HG03196 (cell line): Measurements from ENCODE around the gene ROGDI.
"Not testable (repeated sequence)": the region's sequence is repeated elsewhere in the genome, so short reads cannot be mapped to it uniquely, and the experiment has no call there.

Source experiments
- ATAC-seq: cut with Tn5 transposase; IDR thresholded peaks from one replicate; pipeline ENCODE4 v1.9.1; 2021; ENCODE audit not compliant: unreplicated experiment

ROGDI gene

DNA sequence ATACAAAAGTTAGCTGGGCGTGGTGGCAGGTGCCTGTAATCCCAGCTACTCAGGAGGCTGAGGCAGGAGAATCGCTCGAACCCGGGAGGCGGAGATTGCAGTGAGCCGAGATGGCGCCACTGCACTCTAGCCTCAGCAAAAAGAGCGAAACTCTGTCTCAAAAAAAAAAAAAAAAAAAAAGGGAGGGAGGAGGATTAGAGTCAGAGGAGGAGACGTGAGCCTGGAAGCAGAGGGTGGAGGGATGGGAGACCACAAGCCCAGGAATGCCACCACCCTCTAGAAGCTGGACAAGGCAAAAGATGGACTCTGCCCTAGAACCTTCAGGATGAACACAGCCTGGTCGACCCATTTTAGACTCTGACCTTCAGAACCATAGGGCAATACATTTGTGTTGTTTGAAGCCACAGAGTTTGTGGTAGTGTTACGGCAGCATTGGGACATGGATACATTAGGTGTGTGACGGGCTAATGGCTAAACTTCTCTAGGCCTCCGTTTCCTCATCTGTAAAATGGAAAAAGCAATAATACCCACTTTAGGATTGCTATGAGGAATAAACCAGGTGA lies 9.4 kb downstream of the ROGDI start:
- ATAC-seq, result no peak

DNA sequence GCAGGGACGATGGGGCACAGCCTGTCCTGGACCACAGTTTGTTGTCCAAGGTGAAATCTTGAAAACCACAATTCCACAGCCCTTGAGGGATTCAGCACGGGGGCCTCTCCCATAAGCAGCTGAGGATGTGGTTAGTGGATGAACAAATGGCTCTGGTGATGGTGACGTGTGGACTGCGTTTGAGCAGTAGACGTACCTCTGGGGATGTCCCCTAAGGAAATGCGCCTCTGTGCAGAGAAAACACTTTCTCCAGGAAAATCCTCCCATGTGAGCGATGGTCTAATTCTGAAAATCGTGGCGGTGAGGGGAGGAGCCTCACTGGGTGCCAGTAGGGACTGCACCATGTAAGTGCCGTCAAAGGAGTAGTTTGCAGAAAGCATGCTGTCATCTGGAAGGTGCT lies 11.6 kb downstream of the ROGDI start:
- no peak for ATAC-seq

DNA sequence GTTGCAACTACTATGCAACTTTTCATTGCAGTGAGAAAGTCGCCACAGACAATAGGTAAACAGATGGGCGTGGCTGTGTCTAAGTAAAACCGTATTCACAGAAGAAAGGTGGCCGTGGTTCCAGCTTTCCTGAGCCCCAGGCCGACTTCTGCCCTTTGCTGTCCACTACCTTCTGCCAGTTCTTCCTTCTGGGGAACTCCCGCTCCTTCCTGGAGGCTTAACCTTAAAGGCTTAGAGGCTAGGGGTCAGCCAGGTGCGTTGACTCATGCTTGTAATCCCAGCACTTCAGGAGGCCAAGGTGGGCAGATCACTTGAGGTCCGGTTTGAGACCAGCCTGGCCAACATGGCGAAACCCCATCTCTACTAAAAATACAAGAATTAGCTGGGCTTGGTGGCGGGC lies 12.2 kb downstream of the ROGDI start:
- ATAC-seq, result no peak

DNA sequence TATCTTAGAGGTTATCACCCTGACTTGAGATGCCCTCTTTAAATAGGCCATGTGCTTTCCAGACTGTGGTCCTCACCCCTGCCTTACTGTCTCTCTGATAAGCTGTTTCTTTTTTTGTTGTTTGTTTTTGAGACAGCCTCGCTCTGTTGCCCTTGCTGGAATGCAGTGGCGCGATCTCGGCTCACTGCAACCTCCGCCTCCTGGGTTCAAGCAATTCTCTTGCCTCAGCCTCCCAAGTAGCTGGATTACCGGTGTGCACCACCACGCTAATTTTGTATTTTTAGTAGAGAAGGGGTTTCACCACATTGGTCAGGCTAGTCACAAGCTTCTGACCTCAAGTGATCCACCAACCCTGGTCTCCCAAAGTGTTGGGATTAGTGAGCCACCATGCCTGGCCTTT lies 13.5 kb downstream of the ROGDI start:
- no peak for ATAC-seq

DNA sequence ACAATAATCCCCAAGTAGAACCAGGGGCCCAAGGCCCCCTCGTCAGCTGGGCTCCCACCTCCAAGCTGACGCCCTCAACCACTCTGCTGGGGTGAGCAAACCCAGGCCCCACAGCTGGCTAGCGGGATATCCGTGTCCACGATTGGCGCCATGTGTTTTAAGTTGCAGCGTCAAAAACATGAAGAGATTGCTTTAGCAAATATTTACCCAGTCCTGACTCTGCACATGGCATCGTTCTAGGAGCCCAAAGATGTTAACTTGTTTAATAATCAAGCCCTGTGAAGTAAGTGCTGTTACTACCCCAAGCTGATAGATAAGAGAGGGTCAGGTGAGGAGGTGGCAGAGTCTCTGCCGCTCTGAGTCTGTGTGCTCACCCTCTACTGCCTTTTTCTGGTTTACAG lies 13.9 kb downstream of the ROGDI start:
- no peak for ATAC-seq

DNA sequence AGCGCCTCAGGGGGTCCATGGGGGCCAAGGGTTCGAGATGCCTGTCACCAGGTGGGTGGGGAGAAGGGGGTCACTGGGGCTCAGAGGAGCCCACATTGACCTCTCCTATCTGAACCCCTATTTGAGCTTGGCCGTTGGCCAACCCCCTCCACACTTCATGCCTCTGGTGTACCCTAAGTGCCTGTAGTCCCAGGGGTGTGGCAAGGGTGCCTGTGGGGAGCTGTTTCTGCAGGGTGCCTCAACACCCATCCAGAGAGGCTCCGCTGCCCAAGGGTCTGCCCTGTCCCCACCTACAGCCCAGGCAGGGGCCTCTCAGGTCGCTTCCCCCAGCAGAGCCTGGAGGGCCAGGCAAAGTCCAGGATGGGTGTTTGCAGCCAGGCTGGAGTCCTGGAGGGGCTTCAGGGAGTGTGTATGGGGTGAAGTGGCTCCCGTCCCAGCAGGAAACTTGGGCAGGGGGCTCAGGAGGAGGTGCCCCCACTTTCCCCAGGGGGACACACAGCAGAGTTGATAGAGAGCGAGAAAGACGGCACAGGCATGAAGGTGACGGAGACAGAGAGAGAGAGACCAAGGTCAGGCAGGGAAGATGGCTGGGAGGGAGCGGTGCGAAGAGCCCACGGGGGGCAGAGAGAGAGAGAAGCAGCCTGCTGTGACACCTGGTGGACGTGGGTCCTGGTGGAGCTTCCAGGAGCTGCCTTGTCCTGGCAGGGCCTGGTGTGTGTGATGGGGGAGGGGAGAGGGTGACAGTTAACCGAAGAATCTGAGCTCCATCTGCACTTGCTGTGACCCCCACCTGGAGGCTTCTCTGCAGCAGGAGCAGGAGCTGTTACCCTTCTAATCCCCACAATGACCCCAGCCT lies 14.6 kb downstream of the ROGDI start, which contains the start of gene SEPTIN12:
SEPTIN12 (minus strand) TSS at position 719 of the 856 bp plus-strand sequence; CDS start at position 19, 700 bp downstream.
- no peak for ATAC-seq

DNA sequence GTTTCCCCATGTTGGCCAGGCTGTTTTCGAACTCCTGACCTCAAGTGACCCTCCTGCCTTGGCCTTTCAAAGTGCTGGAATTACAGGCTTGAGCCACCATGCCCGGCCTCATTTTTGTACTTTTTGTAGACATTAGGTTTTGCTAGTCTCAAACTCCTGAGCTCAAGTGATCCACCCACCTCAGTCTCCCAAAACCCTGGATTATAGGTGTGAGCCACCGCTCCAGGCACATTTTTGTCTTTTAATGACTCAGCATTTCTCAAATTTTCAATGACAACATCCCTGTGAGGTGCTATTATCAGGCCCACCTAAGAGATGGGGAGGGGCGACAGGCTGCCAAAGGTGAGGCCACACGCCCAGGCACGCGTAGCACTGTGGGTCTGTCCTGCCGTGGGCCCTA lies 15.4 kb downstream of the ROGDI start:
- no peak for ATAC-seq

DNA sequence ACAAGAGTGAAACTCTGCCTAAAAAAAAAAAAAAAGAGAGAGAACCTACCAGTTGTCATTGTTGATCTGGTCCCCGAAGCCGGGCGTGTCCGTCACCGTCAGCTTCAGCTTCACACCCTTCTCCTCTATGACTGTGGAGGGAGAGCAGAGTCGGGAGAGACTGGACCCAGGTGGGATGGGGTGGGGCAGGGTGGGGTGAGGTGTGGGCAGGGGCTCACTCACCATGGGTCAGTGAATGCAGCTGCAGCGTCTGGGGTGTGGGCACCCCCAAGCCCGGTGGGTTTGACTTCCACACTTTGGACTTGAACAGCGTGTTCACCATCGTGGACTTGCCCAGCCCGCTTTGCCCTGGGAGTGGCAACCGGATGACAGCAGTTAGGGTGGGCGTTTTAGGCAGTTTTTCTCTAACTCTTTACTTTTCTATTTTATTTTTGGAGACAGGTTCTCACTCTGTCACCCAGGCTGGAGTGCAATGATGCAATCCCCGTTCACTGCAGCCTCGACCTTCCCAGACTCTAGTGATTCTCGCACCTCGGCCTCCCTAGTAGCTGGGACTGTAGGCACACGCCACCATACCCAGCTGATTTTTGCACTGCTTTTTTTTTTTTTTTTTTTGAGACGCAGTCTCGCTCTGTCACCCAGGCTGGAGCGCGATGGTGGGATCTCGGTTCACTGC lies 16.5 kb downstream of the ROGDI start:
- no peak for ATAC-seq

DNA sequence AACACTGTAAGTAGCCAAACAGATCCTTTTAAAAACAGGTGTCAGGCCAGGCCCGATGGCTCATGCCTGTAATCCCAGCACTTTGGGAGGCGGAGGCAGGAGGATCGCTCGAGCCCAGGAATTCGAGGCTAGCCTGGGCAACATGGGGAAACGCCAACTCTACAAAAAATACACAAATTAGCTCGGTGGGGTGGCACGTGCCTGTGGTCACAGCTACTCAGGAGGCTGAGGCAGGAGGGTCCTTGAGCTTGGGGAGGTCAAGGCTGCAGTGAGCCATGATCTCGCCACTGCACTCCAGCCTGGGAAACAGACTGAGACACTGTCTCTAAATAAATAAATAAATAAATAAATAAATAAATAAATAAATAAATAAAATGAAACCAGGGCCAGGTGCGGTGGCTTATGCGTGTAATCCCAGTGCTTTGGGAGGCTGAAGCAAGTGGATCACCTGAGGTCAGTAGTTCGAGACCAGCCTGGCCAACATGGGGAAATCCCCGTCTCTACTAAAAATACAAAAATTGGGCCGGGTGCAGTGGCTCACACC lies 17.9 kb downstream of the ROGDI start:
- ATAC-seq, result not testable (repeated sequence)

DNA sequence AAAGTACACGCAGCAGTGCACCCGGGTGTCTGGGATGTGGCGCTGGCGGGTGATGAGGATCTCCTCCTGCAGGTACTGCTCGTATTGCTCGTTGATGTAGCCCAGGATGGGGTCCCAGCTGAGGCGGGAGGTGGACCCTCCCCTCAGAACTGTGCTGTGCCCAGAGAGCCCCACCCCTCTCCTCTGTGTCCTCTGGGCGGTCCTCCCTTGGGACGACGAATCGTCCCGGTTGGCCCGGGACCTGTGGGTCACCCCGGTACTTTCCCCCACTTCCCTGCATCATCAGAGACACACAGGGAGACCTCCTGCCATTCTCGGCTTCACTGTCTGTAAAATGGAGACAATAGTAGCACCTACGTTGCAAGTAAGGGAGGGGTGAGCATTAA lies 18.5 kb downstream of the ROGDI start:
- ATAC-seq, result no peak

DNA sequence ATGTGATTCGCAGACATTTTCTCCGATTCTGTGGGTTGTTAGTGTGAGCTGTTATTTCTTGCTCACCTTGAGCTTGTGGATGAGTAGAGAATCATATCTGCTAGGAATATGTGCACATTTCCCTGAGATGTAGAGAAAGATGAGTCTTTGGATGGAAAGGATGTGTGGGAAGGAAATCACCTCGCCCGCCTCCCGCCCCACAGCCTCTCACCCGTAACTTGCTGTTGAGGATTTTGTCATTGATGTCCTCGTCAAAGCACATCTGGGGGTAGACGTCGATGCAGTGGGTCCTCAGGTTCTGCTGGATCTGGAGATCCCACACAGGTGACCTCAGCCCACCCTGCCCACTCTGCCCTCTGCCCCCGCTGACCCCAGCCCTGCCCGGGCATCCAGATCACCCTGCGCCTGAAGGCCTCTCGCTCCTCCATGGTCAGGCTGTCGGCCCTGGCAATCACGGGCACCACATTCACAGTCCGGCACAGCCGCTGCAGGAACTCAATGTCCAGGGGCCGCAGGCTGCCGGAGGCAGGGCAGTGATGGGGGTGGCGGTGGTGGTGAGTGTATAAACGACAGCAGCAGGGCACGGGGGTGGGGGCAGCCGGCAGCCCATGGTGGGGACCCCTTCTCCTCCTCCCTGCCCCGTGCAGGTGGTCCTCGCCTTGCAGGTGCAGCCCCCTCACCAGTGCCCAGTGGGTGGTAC lies 19.0 kb downstream of the ROGDI start:
- no peak for ATAC-seq

DNA sequence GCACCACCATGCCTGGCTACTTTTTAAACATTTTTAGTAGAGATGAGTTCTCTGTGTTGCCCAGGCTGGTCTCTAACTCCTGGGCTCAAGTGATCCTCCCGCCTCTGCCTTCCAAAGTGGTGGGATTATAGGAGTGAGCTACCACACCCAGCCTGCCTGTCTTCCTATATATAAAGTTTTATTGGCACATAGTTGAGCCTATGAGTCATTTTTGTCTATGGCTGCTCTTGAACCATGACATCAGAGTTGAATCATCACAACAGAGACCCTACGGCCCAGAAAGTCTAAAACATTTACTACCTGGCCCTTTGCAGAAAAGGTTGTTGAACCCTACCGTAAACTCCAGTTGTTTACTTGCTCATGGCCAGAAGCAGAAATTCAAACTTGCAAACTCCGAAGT lies 22.2 kb downstream of the ROGDI start:
- ATAC-seq, result no peak

DNA sequence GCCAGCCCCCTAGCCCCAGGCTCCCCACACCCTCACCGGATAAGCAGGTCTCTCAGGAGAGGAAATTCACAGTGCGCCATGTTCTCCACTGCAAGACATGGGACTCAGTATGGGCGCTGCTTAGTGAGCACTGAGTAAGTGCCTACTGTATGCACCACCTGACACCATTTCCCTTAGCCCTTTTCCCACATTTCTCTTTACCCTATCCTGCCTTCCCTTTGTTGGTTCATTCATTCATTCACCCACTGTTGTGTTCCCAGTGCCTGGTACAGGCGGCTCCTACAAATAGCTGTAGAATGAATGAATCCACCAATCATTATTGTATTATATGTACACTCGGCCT lies 24.4 kb downstream of the ROGDI start:
- no peak for ATAC-seq

DNA sequence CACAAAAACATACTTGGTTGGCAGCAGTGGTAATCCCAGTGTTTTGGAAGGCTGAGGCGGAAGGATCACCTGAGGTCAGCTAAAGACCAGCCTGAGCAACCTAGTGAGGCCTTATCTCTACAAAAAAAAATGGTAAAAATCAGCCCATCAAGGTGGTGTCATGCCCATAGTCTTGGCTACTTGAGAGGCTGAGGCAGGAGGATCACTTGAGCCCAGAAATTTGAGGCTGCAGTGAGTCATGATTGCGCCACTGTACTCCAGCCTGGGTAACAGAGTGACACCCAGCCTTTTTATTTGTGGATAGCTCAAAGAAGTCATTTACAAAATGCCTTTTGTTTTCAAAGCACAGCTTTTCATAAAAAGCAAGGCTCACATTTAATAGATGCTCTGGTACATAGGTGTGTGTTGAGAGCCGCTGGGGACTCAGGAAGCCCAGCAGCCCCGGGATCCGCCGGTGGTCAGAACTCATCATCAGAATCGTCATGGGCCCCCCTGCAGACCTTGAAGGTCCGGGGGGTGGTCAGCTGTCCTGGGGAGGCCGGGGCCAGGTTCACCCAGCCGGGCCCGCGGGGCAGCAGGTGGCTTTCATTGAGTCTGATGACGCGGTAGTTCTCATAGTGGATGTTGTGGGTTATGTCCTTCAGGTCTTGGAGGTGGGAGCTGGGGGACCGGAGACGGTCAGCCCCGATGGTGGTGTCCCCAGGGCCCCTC lies 24.9 kb downstream of the ROGDI start:
- no peak for ATAC-seq

DNA sequence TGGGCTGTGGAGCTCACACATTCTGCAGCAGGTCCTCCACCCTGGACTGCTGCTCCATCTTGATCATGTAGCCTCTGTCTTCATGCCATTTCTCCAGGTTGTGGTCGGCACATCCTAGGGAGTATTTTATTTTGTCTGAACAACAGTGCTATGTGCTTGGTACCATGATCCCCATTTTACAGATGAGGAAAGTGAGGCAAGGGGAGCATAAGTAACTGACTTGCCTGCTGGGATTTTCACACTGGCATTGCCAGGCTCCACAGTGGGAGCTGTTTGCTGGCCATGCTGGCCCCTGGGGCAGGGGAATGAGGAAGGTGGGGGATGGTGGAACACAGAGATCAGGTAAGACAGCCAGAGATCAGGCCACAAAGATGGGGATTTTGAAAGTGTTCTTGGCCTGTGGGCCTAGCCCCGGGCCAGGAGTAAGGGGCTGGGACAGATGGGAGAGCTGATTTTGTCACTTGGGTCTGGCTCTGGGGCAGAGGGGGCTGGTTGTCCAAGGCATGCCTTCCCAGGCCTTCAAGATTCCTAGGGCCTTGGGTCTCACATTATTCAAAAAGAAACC lies 26.2 kb downstream of the ROGDI start:
- no peak for ATAC-seq

DNA sequence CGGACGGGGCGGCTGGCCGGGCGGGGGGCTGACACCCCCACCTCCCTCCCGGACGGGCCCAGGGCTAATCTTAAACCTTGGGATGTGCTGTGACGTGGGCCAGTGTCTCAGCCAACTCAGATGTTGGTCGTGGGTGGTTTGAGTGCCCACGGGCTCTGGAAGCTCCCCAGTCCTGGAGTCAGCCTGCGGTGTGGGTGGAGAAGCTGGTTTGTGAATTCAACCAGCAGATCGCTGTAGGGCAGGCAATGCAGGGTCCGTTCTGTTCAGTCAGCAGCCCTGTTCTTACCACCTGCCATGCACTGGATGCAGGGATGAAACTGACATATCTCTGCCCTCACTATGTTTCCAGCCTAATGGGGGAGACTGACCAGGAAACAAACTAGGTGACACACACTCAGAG lies 27.4 kb downstream of the ROGDI start:
- no peak for ATAC-seq

DNA sequence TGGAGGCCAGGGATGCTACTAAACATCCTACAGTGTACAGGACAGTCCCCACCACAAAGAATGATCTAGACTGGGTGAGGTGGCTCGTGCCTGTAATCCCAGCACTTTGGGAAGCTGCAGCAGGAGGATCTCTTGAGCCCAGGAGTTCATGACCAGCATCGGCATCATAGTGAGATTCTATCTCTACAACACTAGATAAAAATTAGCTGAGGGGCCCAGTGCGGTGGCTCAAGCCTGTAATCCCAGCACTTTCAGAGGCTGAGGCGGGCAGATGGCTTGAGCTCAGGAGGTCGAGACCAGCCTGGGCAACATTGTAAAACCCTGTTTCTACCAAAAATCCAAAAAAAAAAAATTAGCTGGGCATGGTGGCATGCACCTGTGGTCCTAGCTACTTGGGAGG lies 30.1 kb downstream of the ROGDI start:
- ATAC-seq, result no peak

DNA sequence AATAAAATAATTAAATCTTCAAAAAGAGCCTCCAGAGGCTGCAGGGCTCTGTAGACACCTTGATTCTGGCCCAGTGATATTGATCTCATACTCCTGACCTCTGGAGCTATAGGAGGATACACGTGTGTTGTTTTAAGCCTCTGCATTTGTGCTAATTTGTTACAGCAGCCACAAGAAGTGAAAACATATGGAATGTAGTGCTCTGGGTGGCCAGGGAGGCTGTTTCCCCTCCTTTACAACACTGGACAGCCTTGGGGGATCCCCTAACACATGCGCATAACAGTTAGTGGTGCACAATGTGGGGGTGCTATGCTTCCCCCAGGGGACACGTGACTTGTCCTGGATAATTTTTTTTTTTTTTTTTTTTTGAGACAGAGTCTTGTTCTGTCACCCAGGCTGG lies 30.8 kb downstream of the ROGDI start:
- ATAC-seq, result no peak

DNA sequence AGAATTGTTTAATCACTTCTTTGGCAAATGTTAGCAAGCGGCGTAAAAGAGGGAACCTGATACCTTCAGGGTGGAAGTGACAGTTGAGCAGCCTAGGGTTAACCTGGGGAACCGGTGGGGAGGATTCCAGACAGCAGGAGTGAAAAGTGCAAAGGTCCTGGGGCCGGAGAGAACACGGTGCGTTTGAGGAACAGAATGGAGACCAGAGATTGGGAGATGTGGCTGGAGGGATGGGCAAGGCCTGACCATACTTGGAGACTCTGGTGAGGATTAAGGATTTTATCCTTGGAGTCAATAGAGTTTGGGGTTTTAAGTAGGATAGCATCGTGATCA lies 33.2 kb downstream of the ROGDI start:
- ATAC-seq, result no peak

DNA sequence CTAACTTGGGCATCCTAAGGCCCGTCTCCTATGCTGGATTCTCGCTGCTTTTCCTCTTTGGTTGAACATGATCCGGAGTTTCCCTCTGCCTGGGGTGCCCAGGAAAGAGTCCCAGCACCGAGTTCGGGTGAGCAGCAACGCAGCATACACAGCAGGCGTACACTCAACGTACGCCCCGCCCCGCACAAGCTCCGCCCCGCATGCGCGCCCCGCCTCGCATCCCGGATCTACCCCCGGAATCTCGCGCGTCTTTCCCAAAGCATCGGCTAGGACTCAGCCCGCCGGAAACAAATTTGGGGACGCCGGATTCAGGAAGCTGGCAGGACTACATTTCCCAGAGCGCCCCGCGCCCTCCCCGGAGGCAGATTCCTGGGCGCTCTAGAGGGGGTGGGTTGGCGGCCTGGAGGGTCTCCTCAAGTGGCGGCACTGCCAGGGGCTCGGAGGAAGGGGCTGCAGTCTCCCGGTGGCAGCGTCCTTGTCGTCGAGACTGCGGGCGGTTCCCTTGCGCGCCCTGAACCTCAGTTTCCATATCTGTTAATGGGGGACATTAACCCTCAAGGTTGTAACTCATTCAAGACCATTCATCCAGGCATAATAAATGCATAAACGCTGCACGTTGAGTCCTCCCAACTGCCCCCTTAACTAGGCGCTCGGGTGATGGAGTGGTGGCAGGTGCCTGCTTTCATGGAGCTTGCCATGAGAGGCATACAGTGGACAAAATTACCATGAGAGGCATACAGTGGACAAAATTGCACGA lies 33.7 kb downstream of the ROGDI start:
- peak; percentile 57 for ATAC-seq
